HG03571 (cell line): ENCODE data around the gene CACNB4.

ENCODE experiments used
- ATAC-seq: cut with Tn5 transposase; IDR thresholded peaks from one replicate; pipeline ENCODE4 v1.9.1; 2021; ENCODE audit not compliant: unreplicated experiment

The CACNB4 gene

GRCh38 chr2:151978709-151979108, 120.1 kb downstream of the CACNB4 start:
- no peak for ATAC-seq

GRCh38 chr2:151977631-151978030, 121.2 kb downstream of the CACNB4 start:
- no peak for ATAC-seq

DNA sequence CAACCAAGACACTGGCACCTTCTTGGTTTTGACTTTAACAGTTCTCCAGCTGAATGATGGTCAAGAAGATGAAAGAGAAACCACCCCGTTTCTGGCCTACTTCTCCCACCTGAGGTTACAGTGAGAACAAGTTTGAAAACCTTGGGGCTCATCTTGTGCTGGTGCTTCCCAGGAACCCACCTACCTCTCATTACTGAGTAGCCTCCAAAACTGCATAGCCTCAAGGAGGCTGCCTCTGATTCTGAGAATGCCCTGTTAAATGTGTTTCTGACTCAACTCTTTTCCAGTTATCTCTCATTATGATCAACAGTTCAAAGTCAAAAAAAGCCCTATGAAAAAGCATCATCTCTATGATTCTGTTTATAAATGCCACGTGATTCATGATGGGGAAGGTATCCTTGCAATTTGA, 121.9 kb downstream of the CACNB4 start:
- ATAC-seq, result no peak

DNA sequence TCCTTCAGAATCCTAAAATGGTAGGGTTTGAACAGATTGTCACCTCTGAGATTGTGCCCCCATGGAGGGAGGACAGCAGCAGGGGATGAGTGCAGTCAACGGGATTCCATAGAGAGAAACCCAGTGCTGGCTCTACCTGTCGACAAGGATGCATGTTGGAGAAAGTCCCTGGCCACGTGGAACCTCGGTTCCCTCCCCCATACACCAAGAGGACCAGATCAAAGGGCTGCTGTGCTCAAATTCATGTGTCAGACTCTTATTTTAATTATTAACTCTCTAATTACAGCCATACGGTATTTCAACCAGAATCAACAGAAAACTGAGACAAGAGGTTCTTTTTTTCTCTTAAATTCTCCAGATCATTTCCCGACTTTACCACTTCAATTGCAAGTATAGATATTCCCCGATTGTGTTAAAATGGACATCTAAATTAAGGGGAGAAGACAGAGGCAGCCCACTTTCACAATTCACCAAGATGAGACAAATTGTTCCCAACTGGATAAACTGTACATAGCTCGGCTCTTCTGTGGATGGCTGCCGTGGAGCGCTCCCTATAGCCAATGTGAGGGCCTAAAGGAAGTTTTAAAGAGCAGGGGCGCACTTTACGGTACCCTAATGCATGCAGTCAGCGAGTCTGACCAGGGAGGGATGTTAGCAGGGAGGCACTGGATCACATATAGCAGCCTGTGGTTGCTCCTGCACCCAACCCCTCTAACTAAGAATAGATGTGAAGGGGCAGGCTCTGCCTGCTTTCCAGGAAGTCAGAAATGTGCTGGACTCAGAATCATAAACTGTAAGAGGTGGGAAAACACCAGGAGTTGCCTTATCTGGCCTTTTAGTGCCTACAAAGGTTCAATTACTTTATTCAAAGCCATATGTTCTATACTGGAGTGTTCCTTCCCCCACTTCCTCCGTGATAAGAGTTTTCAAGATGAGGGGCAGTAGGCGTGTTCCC, 123.1 kb downstream of the CACNB4 start:
- no peak for ATAC-seq

DNA sequence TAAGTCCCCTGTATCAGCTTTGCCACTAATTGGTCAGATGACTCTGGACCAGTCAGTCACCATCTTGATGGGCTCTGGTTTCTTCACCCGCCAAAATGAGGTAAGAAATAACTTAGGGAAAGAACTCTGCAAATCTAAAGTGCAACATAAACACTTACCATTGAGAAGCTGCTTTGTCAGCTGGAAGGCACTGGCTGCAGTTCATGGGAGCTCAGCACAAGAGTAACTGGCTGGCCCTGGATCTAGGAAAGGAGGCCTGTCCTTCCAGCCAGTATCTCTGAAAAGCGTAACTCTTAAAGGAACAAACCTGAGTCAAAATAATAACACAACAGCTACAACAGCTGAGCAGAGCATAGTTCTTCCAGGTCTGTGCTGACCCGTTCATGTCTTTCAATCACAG, 123.9 kb downstream of the CACNB4 start:
- ATAC-seq, result no peak

- ATAC-seq, result no peak
These were observed 125.0 kb downstream of the CACNB4 start for GRCh38 chr2:151973901-151974199.

DNA sequence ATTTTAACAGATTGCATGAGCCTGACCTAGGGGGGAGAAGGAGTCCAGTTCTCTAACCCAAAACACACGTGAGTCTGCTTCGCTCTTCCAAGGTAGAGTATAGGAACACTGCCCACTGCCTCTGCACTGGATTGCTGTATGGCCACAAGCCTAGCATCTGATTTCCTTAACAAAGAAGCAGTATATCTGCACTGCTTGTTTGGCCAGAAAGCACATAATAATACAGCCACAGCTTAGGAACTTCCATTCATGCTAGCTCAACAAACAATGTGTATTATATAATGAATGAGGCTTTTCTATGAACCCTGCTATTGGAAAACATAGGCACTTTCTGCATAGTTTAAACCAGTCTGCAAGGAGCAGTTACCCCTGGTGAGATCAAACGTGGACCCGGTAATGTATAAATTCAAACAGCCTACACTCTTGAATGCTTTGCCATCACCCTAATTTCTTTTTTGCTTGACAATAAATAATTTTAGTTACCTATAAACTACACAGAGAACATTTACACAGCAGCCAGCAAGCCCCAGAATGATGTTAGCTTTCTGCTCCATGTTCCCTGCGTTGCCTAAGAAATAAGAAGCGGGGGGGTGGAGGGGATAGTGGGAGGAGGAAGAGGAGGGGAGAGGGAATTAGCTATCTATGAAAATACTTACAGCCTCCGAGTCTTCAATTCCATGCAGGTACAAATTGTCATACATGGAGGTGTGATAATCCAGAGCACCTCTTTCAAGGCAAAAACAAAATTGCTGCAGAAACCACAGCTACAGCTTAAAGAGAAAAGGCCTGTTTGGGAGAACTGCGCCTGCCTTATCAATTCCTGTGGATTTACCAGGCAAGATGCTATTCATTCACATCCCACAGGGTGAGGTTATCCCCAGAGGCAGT, 125.6 kb downstream of the CACNB4 start:
- ATAC-seq, result no peak

GRCh38 chr2:151972241-151973012, 126.4 kb downstream of the CACNB4 start:
- ATAC-seq, result no peak

DNA sequence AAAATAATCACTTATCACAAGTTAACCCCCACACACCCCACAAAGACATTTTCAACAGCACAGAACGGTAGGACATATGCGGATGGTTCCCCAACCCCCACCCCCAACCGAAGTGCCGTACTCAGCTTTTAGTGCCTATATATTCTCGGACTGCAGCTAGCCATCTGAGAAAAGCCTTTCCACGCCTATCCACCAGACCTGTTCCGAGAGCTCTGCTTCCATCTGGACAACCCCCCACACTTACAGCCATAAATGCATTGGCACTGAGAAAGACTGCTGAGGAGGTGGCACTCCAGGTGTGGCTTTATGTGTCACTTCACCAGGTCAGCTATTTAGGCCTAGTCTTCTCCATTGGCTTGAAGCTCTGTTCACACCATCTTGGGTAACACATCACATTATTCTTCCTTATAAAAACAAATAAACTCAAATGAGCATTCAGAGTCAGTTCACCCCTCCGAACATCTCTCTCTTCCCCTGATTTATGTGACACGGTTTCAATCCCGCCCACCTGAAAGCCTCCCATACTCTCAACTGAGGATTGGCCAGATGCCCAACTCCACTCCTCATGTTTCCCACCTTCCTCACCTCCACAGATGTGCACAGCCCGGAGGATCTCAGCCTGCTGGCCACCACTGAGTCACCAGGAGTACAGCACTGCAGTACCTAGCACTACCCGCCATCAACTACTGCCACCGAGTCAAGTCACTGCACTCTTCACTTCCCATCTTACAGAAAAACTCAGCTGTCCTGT, 127.4 kb downstream of the CACNB4 start:
- no peak for ATAC-seq

DNA sequence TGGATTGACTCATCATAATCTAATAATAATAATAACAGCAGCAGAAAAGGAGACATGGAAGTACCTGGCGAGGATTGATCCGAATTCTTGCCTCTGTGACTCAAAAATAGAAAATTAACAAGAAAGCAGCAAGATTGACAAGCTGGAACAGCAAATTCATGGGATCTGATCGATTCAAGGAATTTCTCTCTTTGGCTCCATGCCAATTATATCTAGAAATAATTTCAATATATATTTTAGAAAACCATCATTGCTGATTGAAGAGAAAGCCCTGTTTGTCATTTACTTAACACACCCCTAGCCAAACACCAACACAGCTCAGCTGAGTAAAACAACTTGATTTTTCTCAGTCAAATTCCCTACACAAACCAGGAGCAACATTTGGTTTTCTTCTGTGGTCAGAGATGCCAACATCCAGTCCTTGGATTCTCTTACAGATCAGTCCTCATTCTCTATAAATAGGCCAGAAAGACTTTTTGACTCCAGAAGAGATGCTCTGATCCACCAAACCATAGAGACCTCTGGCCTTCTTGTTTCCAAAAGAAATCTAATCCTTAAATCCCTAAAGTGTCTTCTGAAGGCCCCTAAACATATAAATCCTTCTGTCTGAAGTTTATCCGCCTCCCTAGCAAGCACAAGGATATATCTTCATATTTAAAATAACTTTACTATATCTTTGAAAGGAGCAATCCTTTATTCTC, 129.9 kb downstream of the CACNB4 start:
- ATAC-seq, result no peak

GRCh38 chr2:151967829-151968722, 130.8 kb downstream of the CACNB4 start:
- ATAC-seq, result no peak

GRCh38 chr2:151965884-151966283, 133.0 kb downstream of the CACNB4 start:
- no peak for ATAC-seq

DNA sequence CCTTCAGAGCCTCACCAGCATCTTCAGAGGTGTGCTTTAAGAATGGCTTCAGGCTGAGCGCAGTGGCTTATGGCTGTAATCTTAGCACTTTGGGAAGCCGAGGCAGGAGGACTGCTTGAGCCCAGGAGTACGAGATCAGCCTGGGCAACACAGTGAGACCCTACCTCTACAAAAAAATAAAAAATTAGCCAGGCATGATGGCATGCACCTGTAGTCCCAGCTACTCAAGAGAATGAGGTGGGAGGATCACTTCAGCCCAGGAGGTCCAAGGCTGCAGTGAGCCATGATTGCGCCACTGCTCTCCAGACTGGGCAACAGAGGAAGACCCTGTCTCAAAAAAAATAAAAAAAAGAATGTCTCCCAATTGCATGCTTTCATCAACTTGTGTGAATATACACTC, 137.3 kb downstream of the CACNB4 start:
- no peak for ATAC-seq

GRCh38 chr2:151959238-151959637, 139.6 kb downstream of the CACNB4 start:
- no peak for ATAC-seq

- no peak for ATAC-seq
These were observed 145.4 kb downstream of the CACNB4 start for GRCh38 chr2:151953467-151953866.

- no peak for ATAC-seq
These were observed 146.0 kb downstream of the CACNB4 start for GRCh38 chr2:151952691-151953456.

DNA sequence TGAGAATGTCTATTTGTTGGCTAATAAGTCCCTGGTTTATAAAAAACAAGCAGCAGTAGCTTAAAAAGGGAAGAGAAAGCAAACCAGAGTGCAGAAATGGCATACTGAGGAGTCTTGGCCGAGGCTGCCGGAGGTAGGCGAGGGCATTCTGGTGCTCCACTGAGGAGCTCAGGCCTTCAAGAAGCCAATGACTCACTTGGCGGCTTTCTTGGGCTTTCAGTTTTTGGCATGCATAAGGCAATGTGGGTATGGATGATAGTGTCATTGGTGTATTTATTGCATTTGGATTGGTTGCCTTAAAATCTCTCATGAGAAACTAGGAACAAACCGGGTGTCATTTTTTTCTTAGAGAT, 151.1 kb downstream of the CACNB4 start:
- ATAC-seq, result peak; percentile 26
